Colonic mucosa (tissue), 4 donors: ENCODE results near the gene ANK2. TPM values are rescaled to one million over a fixed set of nuclear protein-coding genes. Genes with fewer than 3 reads are reported as not detected.

Source experiments
- DNase-seq: peaks from one replicate; pipeline ENCODE4 v3.0.0-alpha.2; 2020
- H3K27ac ChIP-seq: fragments of 200-600 bp; one replicate; pipeline ENCODE4 v1.8.0; 2021
- H3K27me3 ChIP-seq: fragments of 200-600 bp; one replicate; pipeline ENCODE4 v1.8.0; 2021
- H3K36me3 ChIP-seq: fragments of 200-600 bp; one replicate; pipeline ENCODE4 v1.8.0; 2021
- H3K4me1 ChIP-seq: fragments of 200-600 bp; one replicate; pipeline ENCODE4 v1.8.0; 2021; ENCODE audit warnings: mild to moderate bottlenecking
- H3K4me3 ChIP-seq: fragments of 200-600 bp; one replicate; pipeline ENCODE4 v1.8.0; 2021
- H3K9ac ChIP-seq, 2 donors: one replicate each; pipeline ENCODE4 v1.7.0; 2013; ENCODE audit warnings: control low read depth in 2 of 2, low read depth in 2 of 2, low read length in 2 of 2
- H3K9me3 ChIP-seq: fragments of 200-600 bp; one replicate; pipeline ENCODE4 v1.8.0; 2021
- intact Hi-C: fragments of 100-400 bp; cut with DNase I; formaldehyde crosslinking; loops from one replicate; pipeline ENCODE4 v1.14.1; 2022
- total RNA-seq, 2 donors: library from RNA; stranded (reverse); fragmentation: NEBNext Ultra II Directional in 1 of 2; extraction: Animal tissue kit (Norgen Biotek cat#: 25700) in 1 of 2; gene quantifications; one replicate each; pipeline ENCODE4 v1.2.1, GENCODE V29; 2021
- TF ChIP-seq, protein P1 (sequence below): fragments of 200-600 bp; IDR thresholded peaks from one replicate; pipeline ENCODE4 v1.8.0; 2022; ENCODE audit warnings: antibody characterized with exemption, mild to moderate bottlenecking
- donor health status: healthy.
- donor health status: DM: no; HTN: no; CAD: no.
- donor health status: DM: no; HTN: no; CAD: no.

ANK2 gene
- total RNA-seq, 2 donors from 2014 or later = 4.6 to 20.7 TPM

DNA sequence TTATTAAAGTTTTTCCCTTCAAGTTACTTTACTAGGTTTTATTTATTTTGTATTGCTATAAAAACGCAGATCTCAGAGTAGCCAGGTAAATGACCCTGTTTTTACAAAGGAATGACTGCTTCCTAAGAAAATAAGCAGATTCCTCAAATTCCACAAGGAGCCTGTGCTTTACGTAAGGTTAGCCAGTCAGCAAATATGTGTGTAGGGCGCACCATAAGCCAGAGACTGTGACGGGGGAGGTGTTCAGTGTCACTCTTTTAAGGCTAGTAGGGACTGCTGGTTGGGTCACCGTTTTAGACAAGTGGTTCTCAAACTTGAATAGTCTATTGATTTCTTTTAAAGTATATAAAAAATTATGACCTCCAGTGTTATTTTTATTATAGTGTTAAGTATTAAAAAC is 119.9 kb downstream of the ANK2 start:
- intact Hi-C loops = no loop called here
- H3K36me3 ChIP-seq = no peaks in the 10 kb centered on the region
- no peaks in the 10 kb centered on the region for H3K27me3 ChIP-seq
- H3K9me3 ChIP-seq = no peaks in the 10 kb centered on the region
- DNase-seq = no peak
- TF ChIP-seq, protein P1, sequence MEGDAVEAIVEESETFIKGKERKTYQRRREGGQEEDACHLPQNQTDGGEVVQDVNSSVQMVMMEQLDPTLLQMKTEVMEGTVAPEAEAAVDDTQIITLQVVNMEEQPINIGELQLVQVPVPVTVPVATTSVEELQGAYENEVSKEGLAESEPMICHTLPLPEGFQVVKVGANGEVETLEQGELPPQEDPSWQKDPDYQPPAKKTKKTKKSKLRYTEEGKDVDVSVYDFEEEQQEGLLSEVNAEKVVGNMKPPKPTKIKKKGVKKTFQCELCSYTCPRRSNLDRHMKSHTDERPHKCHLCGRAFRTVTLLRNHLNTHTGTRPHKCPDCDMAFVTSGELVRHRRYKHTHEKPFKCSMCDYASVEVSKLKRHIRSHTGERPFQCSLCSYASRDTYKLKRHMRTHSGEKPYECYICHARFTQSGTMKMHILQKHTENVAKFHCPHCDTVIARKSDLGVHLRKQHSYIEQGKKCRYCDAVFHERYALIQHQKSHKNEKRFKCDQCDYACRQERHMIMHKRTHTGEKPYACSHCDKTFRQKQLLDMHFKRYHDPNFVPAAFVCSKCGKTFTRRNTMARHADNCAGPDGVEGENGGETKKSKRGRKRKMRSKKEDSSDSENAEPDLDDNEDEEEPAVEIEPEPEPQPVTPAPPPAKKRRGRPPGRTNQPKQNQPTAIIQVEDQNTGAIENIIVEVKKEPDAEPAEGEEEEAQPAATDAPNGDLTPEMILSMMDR = no peak
- H3K4me3 ChIP-seq = no peak overlapping the region
- H3K27ac ChIP-seq = no peak overlapping the region
- H3K4me1 ChIP-seq = no peaks in the 10 kb centered on the region
- H3K9ac ChIP-seq = no peak overlapping the region

- H3K36me3 ChIP-seq = no peaks in the 10 kb centered on the region
- no peak overlapping the region for H3K4me3 ChIP-seq
- no peaks in the 10 kb centered on the region for H3K4me1 ChIP-seq
- H3K27me3 ChIP-seq = no peaks in the 10 kb centered on the region
- TF ChIP-seq, protein P1 = no peak
- no peak for DNase-seq
- intact Hi-C loops = no loop called here
- no peaks in the 10 kb centered on the region for H3K9me3 ChIP-seq
- H3K27ac ChIP-seq = no peak overlapping the region
- no peak overlapping the region for H3K9ac ChIP-seq
These were observed 120.8 kb downstream of the ANK2 start for GRCh38 chr4:113170115-113170804.

GRCh38 chr4:113170805-113171468 is 121.5 kb downstream of the ANK2 start:
- intact Hi-C loops = no loop called here
- H3K4me1 ChIP-seq = no peaks in the 10 kb centered on the region
- DNase-seq = no peak
- H3K9ac ChIP-seq = no peak overlapping the region
- no peak overlapping the region for H3K4me3 ChIP-seq
- no peaks in the 10 kb centered on the region for H3K36me3 ChIP-seq
- no peak overlapping the region for H3K27ac ChIP-seq
- no peaks in the 10 kb centered on the region for H3K9me3 ChIP-seq
- TF ChIP-seq, protein P1 = no peak
- no peaks in the 10 kb centered on the region for H3K27me3 ChIP-seq

DNA sequence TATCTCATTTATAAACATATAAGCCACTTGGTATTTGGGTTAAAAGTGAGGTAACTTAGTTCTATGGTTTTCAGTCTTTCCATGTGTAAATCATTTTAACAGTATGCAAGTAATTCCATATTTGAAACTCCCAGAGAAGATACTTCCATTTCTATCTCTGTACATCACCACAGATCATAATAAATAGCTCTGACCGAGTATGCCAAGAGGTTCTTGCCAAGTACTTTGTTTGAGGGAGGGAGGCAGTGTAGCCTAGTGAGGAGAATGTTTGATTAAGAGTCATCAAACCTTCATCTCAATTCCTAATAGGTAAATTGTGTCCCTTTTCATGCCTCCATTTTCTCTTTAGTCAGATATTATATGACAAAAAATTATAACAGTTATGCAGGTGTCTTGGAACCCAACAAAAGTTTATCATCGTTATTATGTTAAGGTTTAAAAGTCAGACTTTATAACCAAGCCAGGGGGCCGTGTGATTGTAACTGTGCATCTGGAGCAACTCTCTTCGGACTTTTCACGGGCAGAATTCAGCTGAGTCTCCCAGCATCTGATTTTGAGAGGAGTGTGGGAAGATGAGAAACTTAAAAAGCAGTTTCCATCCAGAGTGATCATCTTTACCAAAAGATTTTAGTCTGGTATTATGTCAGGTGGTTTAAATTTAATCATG is 123.8 kb downstream of the ANK2 start:
- H3K27me3 ChIP-seq = no peaks in the 10 kb centered on the region
- TF ChIP-seq, protein P1 = no peak
- intact Hi-C loops = no loop called here
- no peaks in the 10 kb centered on the region for H3K9me3 ChIP-seq
- H3K9ac ChIP-seq = no peak overlapping the region
- no peak overlapping the region for H3K4me3 ChIP-seq
- H3K27ac ChIP-seq = no peak overlapping the region
- H3K36me3 ChIP-seq = no peaks in the 10 kb centered on the region
- DNase-seq = no peak
- no peaks in the 10 kb centered on the region for H3K4me1 ChIP-seq

DNA sequence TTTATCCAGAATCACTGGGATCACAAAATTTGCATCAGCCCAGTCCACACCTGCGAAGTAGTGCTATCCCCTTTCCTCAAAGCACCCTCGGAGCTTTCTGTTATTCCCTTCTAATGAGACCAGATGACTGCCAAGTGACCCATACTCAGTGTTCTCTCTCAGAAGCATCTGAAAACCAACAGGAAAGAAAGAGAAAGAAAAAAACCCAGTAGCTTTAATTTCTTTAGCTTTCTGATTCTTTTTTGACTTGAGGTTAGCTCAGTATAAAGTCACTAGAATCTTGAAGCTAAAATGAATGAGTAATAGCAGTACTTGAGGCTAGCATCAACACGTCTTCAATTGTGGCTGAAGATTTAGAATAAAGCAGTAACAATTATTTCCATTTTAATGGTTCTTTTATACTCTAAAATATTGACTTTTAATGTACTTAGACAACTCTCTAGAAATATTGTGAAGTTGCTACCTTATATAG is 124.4 kb downstream of the ANK2 start:
- no peak for DNase-seq
- intact Hi-C loops = no loop called here
- TF ChIP-seq, protein P1 = no peak

More for the DNA sequence above, 124.4 kb downstream of the ANK2 start:
- Histone ChIP-seq H3K9me3 (no peaks in the 10 kb centered on the region), H3K36me3 (no peaks in the 10 kb centered on the region), H3K27me3 (no peaks in the 10 kb centered on the region), H3K4me3 (no peak overlapping the region), H3K4me1 (no peaks in the 10 kb centered on the region), H3K27ac (no peak overlapping the region), H3K9ac (no peak overlapping the region)
